Measurements from ENCODE around the gene TTC21A.

Gene TTC21A

GRCh38 chr3:39136533-39137434 is 29.3 kb downstream of the TTC21A start:
- H3K4me3 Mint-ChIP-seq, result no peak overlapping the region
- no peak for ATAC-seq
- peak overlapping the region in 1 of 2 donors; percentile 56 for H3K27ac Mint-ChIP-seq
- no peak for DNase-seq
- H3K9me3 Mint-ChIP-seq, result no peaks in the 10 kb centered on the region
- H3K4me1 Mint-ChIP-seq, result peaks cover 51% of the 10 kb centered on the region
- no peaks in the 10 kb centered on the region for H3K27me3 Mint-ChIP-seq

- peaks cover 54% of the 10 kb centered on the region for H3K4me1 Mint-ChIP-seq
- H3K27me3 Mint-ChIP-seq, result no peaks in the 10 kb centered on the region
- no peak overlapping the region for H3K4me3 Mint-ChIP-seq
- no peaks in the 10 kb centered on the region for H3K9me3 Mint-ChIP-seq
- ATAC-seq (no peak), DNase-seq (no peak)
- peak overlapping the region in 1 of 2 donors; percentile 95 for H3K27ac Mint-ChIP-seq
Observed at GRCh38 chr3:39137435-39137936, 30.0 kb downstream of the TTC21A start.

- H3K4me1 Mint-ChIP-seq, result peaks cover 60% of the 10 kb centered on the region
- H3K4me3 Mint-ChIP-seq, result no peak overlapping the region
- ATAC-seq, result peak; percentile 1
Observed at GRCh38 chr3:39137991-39138803, 30.7 kb downstream of the TTC21A start.

GRCh38 chr3:39138804-39139415 is 31.4 kb downstream of the TTC21A start:
- H3K27ac Mint-ChIP-seq, result no peak overlapping the region
- ATAC-seq (peak; percentile 50), DNase-seq (no peak)

More at GRCh38 chr3:39137991-39138803, 30.7 kb downstream of the TTC21A start:
- Mint-ChIP-seq H3K27me3 (no peaks in the 10 kb centered on the region), H3K27ac (peak overlapping the region in 1 of 2 donors; percentile 95), H3K9me3 (no peaks in the 10 kb centered on the region)
- DNase-seq, result no peak

GRCh38 chr3:39139442-39139841 is 32.0 kb downstream of the TTC21A start:
- ATAC-seq (no peak), DNase-seq (no peak)
- Mint-ChIP-seq H3K27me3 (no peaks in the 10 kb centered on the region), H3K4me1 (peaks cover 61% of the 10 kb centered on the region), H3K9me3 (no peaks in the 10 kb centered on the region), H3K27ac (no peak overlapping the region), H3K4me3 (no peak overlapping the region)

More at GRCh38 chr3:39138804-39139415, 31.4 kb downstream of the TTC21A start:
- no peaks in the 10 kb centered on the region for H3K9me3 Mint-ChIP-seq
- peaks cover 63% of the 10 kb centered on the region for H3K4me1 Mint-ChIP-seq
- no peaks in the 10 kb centered on the region for H3K27me3 Mint-ChIP-seq
- H3K4me3 Mint-ChIP-seq, result no peak overlapping the region

- Mint-ChIP-seq H3K9me3 (no peaks in the 10 kb centered on the region), H3K27ac (peak overlapping the region in 1 of 2 donors; percentile 74), H3K4me3 (no peak overlapping the region), H3K4me1 (peaks cover 65% of the 10 kb centered on the region), H3K27me3 (no peaks in the 10 kb centered on the region)
- ATAC-seq, result no peak
- no peak for DNase-seq
Observed at GRCh38 chr3:39140341-39140971, 33.0 kb downstream of the TTC21A start.

- ATAC-seq (no peak), DNase-seq (no peak)
- no peak overlapping the region for H3K4me3 Mint-ChIP-seq
- no peaks in the 10 kb centered on the region for H3K9me3 Mint-ChIP-seq
- no peaks in the 10 kb centered on the region for H3K27me3 Mint-ChIP-seq
- peak overlapping the region; percentile 11 to 86 for H3K27ac Mint-ChIP-seq
- peaks cover 72% of the 10 kb centered on the region for H3K4me1 Mint-ChIP-seq
Observed at GRCh38 chr3:39141171-39141995, 33.9 kb downstream of the TTC21A start.

- Mint-ChIP-seq H3K4me3 (no peak overlapping the region), H3K27me3 (no peaks in the 10 kb centered on the region), H3K27ac (peak overlapping the region in 1 of 2 donors; percentile 78), H3K4me1 (peaks cover 79% of the 10 kb centered on the region), H3K9me3 (no peaks in the 10 kb centered on the region)
- DNase-seq (no peak), ATAC-seq (no peak)
Observed at GRCh38 chr3:39142067-39142466, 34.6 kb downstream of the TTC21A start.

- H3K4me3 Mint-ChIP-seq, result no peak overlapping the region
Observed at GRCh38 chr3:39143051-39143885, 35.8 kb downstream of the TTC21A start.

GRCh38 chr3:39144095-39144747 is 36.7 kb downstream of the TTC21A start:
- ATAC-seq (no peak), DNase-seq (no peak)
- H3K9me3 Mint-ChIP-seq, result no peaks in the 10 kb centered on the region
- no peaks in the 10 kb centered on the region for H3K27me3 Mint-ChIP-seq
- H3K4me1 Mint-ChIP-seq, result peaks cover 83% of the 10 kb centered on the region
- H3K27ac Mint-ChIP-seq, result peak overlapping the region in 1 of 2 donors; percentile 87
- no peak overlapping the region for H3K4me3 Mint-ChIP-seq

More at GRCh38 chr3:39143051-39143885, 35.8 kb downstream of the TTC21A start:
- DNase-seq (no peak), ATAC-seq (no peak)
- H3K9me3 Mint-ChIP-seq, result no peaks in the 10 kb centered on the region
- H3K27me3 Mint-ChIP-seq, result no peaks in the 10 kb centered on the region
- H3K4me1 Mint-ChIP-seq, result peaks cover 83% of the 10 kb centered on the region
- H3K27ac Mint-ChIP-seq, result peak overlapping the region; percentile 31 to 87

GRCh38 chr3:39144748-39145380 is 37.4 kb downstream of the TTC21A start:
- Mint-ChIP-seq H3K27ac (no peak overlapping the region), H3K9me3 (no peaks in the 10 kb centered on the region), H3K27me3 (no peaks in the 10 kb centered on the region), H3K4me3 (no peak overlapping the region), H3K4me1 (peaks cover 83% of the 10 kb centered on the region)
- DNase-seq (no peak), ATAC-seq (no peak)

- Mint-ChIP-seq H3K4me1 (peaks cover 85% of the 10 kb centered on the region), H3K9me3 (no peaks in the 10 kb centered on the region), H3K4me3 (peak overlapping the region in 1 of 2 donors; percentile 63), H3K27ac (peak overlapping the region; percentile 1 to 59), H3K27me3 (no peaks in the 10 kb centered on the region)
- ATAC-seq, result no peak
- DNase-seq, result no peak
Observed at GRCh38 chr3:39146083-39146501, 38.6 kb downstream of the TTC21A start.

Data from stimulated activated naive CD8-positive, alpha-beta T cell treated with anti-CD3 and anti-CD28 coated beads, Interleukin-15, amount 100 ng/mL, for 72 hours (primary cell).